RWPE2 (cell line): ENCODE results near the gene TSPAN5.
"Not testable (repeated sequence)": the region's sequence is repeated elsewhere in the genome, so short reads cannot be mapped to it uniquely, and the experiment has no call there.

ENCODE experiments used
- ATAC-seq: fragments of 200-7000 bp; cut with Tn5 transposase; 3 replicates; pipeline ENCODE4 v1.9.1; 2021; ENCODE audit warnings: low read depth
- DNase-seq: peaks from one replicate; pipeline ENCODE4 v3.0.0-alpha.2; 2020; ENCODE audit warnings: low spot score
- H3K27ac ChIP-seq: fragments of 450-650 bp; 2 replicates; pipeline ENCODE4 v1.5.1; 2017; ENCODE audit warnings: mild to moderate bottlenecking; ENCODE audit not compliant: poor library complexity, severe bottlenecking
- H3K27me3 ChIP-seq: fragments of 250-450 bp; sonication (Bioruptor Pico); 2 replicates; pipeline ENCODE4 v1.5.1; 2021; ENCODE audit warnings: mild to moderate bottlenecking, moderate library complexity; ENCODE audit not compliant: insufficient read depth, poor library complexity, severe bottlenecking
- H3K36me3 ChIP-seq: fragments of 250-450 bp; sonication (Bioruptor Pico); 2 replicates; pipeline ENCODE4 v1.5.1; 2020; ENCODE audit warnings: low read depth, mild to moderate bottlenecking, moderate library complexity
- H3K4me1 ChIP-seq: fragments of 250-450 bp; sonication (Bioruptor Pico); 2 replicates; pipeline ENCODE4 v1.5.1; 2021; ENCODE audit warnings: mild to moderate bottlenecking, moderate library complexity; ENCODE audit not compliant: insufficient read depth, poor library complexity, severe bottlenecking
- H3K4me3 ChIP-seq: fragments of 250-450 bp; sonication (Bioruptor Pico); 2 replicates; pipeline ENCODE4 v1.5.1; 2021; ENCODE audit warnings: mild to moderate bottlenecking, moderate library complexity; ENCODE audit not compliant: severe bottlenecking
- H3K9me3 ChIP-seq: fragments of 250-450 bp; sonication (Bioruptor Pico); 2 replicates; pipeline ENCODE4 v1.5.1; 2021; ENCODE audit warnings: mild to moderate bottlenecking, moderate library complexity; ENCODE audit not compliant: severe bottlenecking
- CTCF ChIP-seq: fragments of 450-650 bp; IDR thresholded peaks from one replicate; pipeline ENCODE4 v1.5.1; 2017; ENCODE audit warnings: mild to moderate bottlenecking, moderate library complexity; ENCODE audit not compliant: poor library complexity, severe bottlenecking

Gene TSPAN5

GRCh38 chr4:98482847-98483806, 175.3 kb downstream of the TSPAN5 start:
- Histone ChIP-seq H3K4me1 (peaks cover 66% of the 10 kb centered on the region), H3K4me3 (no peak overlapping the region), H3K36me3 (peaks cover 16% of the 10 kb centered on the region), H3K27ac (peak overlapping the region; percentile 99), H3K9me3 (no peaks in the 10 kb centered on the region), H3K27me3 (no peaks in the 10 kb centered on the region)
- ATAC-seq (peak; percentile 75), DNase-seq (no peak)
- no peak for TF ChIP-seq CTCF

GRCh38 chr4:98482503-98482846, 175.9 kb downstream of the TSPAN5 start:
- H3K4me1 ChIP-seq = peaks cover 66% of the 10 kb centered on the region
- peak overlapping the region; percentile 99 for H3K27ac ChIP-seq
- no peaks in the 10 kb centered on the region for H3K9me3 ChIP-seq
- DNase-seq (no peak), ATAC-seq (no peak)
- TF ChIP-seq CTCF = no peak
- H3K36me3 ChIP-seq = peaks cover 21% of the 10 kb centered on the region
- H3K27me3 ChIP-seq = no peaks in the 10 kb centered on the region
- H3K4me3 ChIP-seq = no peak overlapping the region

GRCh38 chr4:98481167-98481566, 177.2 kb downstream of the TSPAN5 start:
- DNase-seq (no peak), ATAC-seq (no peak)
- TF ChIP-seq CTCF = no peak

GRCh38 chr4:98480535-98480934, 177.9 kb downstream of the TSPAN5 start:
- TF ChIP-seq CTCF = no peak
- Histone ChIP-seq H3K27me3 (no peaks in the 10 kb centered on the region), H3K4me3 (no peak overlapping the region), H3K27ac (peak overlapping the region; percentile 99), H3K4me1 (peaks cover 60% of the 10 kb centered on the region), H3K36me3 (peaks cover 34% of the 10 kb centered on the region), H3K9me3 (no peaks in the 10 kb centered on the region)
- ATAC-seq (no peak), DNase-seq (no peak)

More at GRCh38 chr4:98481167-98481566, 177.2 kb downstream of the TSPAN5 start:
- H3K27me3 ChIP-seq = no peaks in the 10 kb centered on the region
- peaks cover 29% of the 10 kb centered on the region for H3K36me3 ChIP-seq
- H3K4me3 ChIP-seq = no peak overlapping the region
- H3K27ac ChIP-seq = peak overlapping the region; percentile 99
- peaks cover 65% of the 10 kb centered on the region for H3K4me1 ChIP-seq
- no peaks in the 10 kb centered on the region for H3K9me3 ChIP-seq

GRCh38 chr4:98479590-98479989, 178.8 kb downstream of the TSPAN5 start:
- not testable (repeated sequence) for ATAC-seq, H3K9me3 ChIP-seq, H3K4me3 ChIP-seq, DNase-seq, H3K27me3 ChIP-seq
- peak overlapping the region; percentile 99 for H3K27ac ChIP-seq
- H3K36me3 ChIP-seq = peaks cover 42% of the 10 kb centered on the region
- peaks cover 65% of the 10 kb centered on the region for H3K4me1 ChIP-seq
